Measurements from ENCODE around the gene ERVV-1.

DNA sequence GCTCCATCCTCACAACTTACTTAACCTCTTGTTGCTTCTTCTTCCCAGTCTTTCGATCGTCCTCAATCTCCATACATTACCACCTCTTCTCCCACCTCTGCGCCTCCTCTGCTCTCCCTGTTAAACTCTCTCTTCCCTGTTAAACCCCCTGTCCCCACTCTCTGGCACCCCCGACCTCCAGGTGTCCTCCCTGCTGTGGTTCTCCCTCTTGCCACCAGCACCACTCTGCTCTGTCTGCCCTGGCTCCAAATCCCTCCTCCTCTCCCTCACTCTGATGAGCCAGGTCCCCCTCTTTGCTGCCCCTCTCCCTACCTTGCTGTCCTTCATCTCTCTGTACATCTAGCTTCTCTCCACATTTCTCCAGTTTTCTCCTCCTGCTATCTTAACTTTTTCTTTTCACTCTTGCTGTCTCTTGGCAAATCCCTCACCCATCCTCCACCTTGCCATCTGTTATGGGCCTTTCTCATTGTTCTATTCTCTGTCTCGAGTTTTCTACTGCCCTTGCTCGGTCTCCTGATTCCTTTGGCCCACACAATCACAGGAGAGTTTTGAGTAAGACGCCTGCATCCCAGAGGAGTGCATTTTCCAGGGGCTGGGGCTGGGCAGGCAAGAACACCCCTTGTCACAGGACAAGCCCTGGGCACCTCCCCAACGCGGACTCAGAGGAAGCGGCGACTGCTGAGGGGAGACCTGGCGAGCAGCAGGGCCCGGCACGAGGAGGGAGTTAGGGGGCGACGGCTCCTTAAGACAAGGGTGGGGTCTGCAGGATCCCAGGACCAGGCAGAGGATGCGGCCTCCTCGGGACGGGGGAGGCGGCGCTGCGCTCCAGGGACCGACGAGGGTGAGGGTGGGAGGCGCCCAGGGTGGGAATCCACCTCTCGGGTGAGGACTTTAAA, 21.4 kb upstream of the ERVV-1 start:
- TF ChIP-seq SP1 (IDR thresholded peaks at IDR 0.05) (no peak), BHLHE40 (IDR thresholded peaks at IDR 0.05; ENCODE audit: borderline replicate concordance) (no peak), L3MBTL2 (conservative IDR thresholded peaks at IDR 0.05) (no peak), FOXA1 (IDR thresholded peaks at IDR 0.05) (no peak), ELF4 (IDR thresholded peaks at IDR 0.05) (no peak), NFRKB (IDR thresholded peaks at IDR 0.05) (no peak), ARNT (IDR thresholded peaks at IDR 0.05) (no peak), FOXK2 (IDR thresholded peaks at IDR 0.05) (no peak), ZNF384 (IDR thresholded peaks at IDR 0.05) (no peak), SUZ12 (IDR thresholded peaks at IDR 0.05) (no peak), FOXM1 (IDR thresholded peaks at IDR 0.05; ENCODE audit: borderline replicate concordance) (no peak), PKNOX1 (IDR thresholded peaks at IDR 0.05) (no peak), TARDBP (IDR thresholded peaks at IDR 0.05) (no peak), HDGF (IDR thresholded peaks at IDR 0.05; ENCODE audit: borderline replicate concordance) (no peak)

Data from HEK293T (cell line).